Right lobe of liver (tissue), 6 donors: ENCODE data around the gene GSTA2. TPM values are rescaled to one million over a fixed set of nuclear protein-coding genes. Genes with fewer than 3 reads are reported as not detected.

Experiments used
- ATAC-seq, 4 donors: fragments of 200-7000 bp; cut with Tn5 transposase; one replicate each; pipeline ENCODE4 v1.9.1; 2020; ENCODE audit warnings: mild to moderate bottlenecking in 4 of 4, moderate library complexity in 4 of 4
- DNase-seq, 3 donors: peaks; one replicate each; pipeline ENCODE4 v3.0.0-alpha.2; 2020
- H3K27ac ChIP-seq, 3 donors: fragments of 200-600 bp; one replicate each; pipeline ENCODE4 v1.8.0; 2022
- H3K27me3 ChIP-seq, 2 donors: fragments of 200-600 bp; one replicate each; pipeline ENCODE4 v1.8.0; 2022
- H3K36me3 ChIP-seq, 4 donors: fragments of 200-600 bp; sonication (generic) in 1 of 4; one replicate each; pipeline versions ENCODE4 v1.5.1 to v1.8.0; 2017 to 2022; ENCODE audit warnings: control low read depth in 1 of 4
- H3K4me1 ChIP-seq, 4 donors: fragments of 200-600 bp; sonication (generic) in 1 of 4; one replicate each; pipeline versions ENCODE4 v1.5.1 to v1.8.0; 2017 to 2022; ENCODE audit warnings: control low read depth in 1 of 4
- H3K4me3 ChIP-seq, 3 donors: fragments of 200-600 bp; one replicate each; pipeline ENCODE4 v1.8.0; 2022
- H3K9me3 ChIP-seq, 4 donors: fragments of 200-600 bp; sonication (generic) in 1 of 4; one replicate each; pipeline versions ENCODE4 v1.5.1 to v1.8.0; 2017 to 2022; ENCODE audit warnings: control low read depth in 1 of 4
- POLR2A ChIP-seq: fragments of 450-650 bp; IDR thresholded peaks from one replicate; pipeline ENCODE4 v1.6.1; 2017; ENCODE audit warnings: antibody characterized with exemption, mild to moderate bottlenecking
- WGBS: methylation state at CpG from one replicate; pipeline ENCODE4 v1.1.6; 2018; ENCODE audit warnings: low coverage, low lambda C conversion rate; ENCODE audit not compliant: insufficient coverage; ENCODE audit errors: missing lambda C conversion rate; 5-methylcytosine and 5-hydroxymethylcytosine counted together
- intact Hi-C, 2 donors: fragments of 100-400 bp; cut with DNase I; formaldehyde crosslinking; loops; one replicate each; pipeline versions ENCODE4 v1.11.2 to v1.14.1; 2022
- total RNA-seq, 6 experiments: library from RNA; depleted of rRNA in 2 of 6; stranded (reverse); fragments of >200 nt in 2 of 6; fragmentation: NEBNext Ultra II Directional in 3 of 6; extraction: Animal tissue kit (Norgen Biotek cat#: 25700) in 3 of 6; gene quantifications; one replicate each; pipeline versions ENCODE4 v1.1.0 to v1.2.4, GENCODE V29; 2016 to 2023
- TF ChIP-seq, protein P1 (sequence below), 4 donors: fragments of 200-600 bp in 3 of 4; fragments of 450-650 bp in 1 of 4; IDR thresholded peaks; one replicate each; pipeline versions ENCODE4 v1.5.1 to v1.8.0; 2016 to 2022; ENCODE audit warnings: antibody characterized with exemption in 4 of 4, mild to moderate bottlenecking in 2 of 4
- donor health status: DM: no; HTN: yes; CAD: no.
- donor health status: DM: no; HTN: no; CAD: no.
- donor health status: DM: no; HTN: no; CAD: no.
- donor health status: DM: no; HTN: yes; CAD: no.
- donor health status: DM: no; HTN: yes; CAD: no.

GSTA2 gene
- total RNA-seq, 6 experiments from 2014 or later = 7.6 to 177 (median 54.4) TPM

DNA sequence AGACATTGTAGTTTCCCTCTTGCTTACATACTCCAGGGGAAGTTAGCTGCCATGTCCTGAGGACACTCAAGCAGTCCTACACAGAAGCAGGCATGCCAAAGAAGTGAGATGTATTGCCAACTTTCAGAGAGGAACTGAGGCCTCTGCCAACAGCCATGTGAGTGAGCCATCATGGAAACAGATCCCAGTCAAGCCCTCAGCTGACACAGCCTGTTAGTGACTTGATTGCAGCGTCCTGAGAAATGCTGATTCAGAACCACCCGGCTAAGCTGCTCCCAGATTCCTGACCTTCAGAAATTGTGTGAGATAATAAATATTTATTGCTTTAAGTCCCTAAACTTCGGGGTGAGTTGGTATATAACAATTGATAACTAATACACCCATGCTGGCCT, 38.1 kb downstream of the GSTA2 start:
- DNase-seq (peak in 1 of 3 donors; percentile 54), ATAC-seq (peak in 3 of 4 donors; percentile 13 to 19 (median 14))
- intact Hi-C loops = no loop called here
- H3K9me3 ChIP-seq = no peaks in the 10 kb centered on the region
- H3K4me1 ChIP-seq = peaks cover 0 to 66% (median 23%) of the 10 kb centered on the region in 4 donors
- WGBS = 19% methylated on average over 3 of the region's 3 CpGs
- H3K27me3 ChIP-seq = no peaks in the 10 kb centered on the region
- peak overlapping the region; percentile 18 to 89 (median 65) for H3K27ac ChIP-seq
- H3K36me3 ChIP-seq = no peaks in the 10 kb centered on the region
- H3K4me3 ChIP-seq = no peak overlapping the region
- no peak for TF ChIP-seq POLR2A
- TF ChIP-seq, protein P1, sequence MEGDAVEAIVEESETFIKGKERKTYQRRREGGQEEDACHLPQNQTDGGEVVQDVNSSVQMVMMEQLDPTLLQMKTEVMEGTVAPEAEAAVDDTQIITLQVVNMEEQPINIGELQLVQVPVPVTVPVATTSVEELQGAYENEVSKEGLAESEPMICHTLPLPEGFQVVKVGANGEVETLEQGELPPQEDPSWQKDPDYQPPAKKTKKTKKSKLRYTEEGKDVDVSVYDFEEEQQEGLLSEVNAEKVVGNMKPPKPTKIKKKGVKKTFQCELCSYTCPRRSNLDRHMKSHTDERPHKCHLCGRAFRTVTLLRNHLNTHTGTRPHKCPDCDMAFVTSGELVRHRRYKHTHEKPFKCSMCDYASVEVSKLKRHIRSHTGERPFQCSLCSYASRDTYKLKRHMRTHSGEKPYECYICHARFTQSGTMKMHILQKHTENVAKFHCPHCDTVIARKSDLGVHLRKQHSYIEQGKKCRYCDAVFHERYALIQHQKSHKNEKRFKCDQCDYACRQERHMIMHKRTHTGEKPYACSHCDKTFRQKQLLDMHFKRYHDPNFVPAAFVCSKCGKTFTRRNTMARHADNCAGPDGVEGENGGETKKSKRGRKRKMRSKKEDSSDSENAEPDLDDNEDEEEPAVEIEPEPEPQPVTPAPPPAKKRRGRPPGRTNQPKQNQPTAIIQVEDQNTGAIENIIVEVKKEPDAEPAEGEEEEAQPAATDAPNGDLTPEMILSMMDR (IDR thresholded peaks at IDR 0.05) = no peak

DNA sequence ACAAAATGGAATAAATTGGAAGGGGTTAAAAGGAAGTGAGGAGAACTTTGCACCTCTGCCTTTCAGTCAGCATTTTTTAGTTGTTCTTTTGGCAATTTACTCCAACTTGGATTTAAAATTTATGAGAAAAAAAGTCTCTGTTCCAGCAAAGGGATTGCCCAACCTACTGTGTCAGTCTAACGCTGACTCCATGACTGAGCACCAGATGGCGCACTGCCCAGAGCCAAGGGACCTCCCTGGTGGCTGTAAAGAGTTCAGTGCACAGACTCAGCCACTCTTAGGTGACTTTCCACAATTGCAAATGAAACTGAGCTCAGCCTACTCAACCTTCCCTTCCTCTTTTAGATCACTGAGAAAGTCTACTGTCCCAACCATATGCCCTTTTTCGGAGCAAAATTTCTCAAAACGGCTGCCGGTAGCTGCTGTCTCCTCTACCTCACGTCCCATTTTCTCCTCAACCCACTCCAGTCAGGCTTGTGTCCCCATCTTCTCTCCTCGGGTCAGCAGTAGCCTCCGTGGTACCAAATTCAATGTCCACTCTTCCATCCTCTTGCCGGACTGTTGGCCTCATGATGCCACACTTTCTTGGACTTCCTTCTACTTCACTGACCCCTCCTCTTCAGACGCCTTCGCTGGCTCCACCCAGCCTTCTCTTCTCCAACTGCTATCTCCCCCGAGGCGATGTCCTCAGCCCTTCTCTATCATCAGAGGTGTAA, 38.7 kb downstream of the GSTA2 start:
- intact Hi-C loops = no loop called here
- H3K9me3 ChIP-seq = no peaks in the 10 kb centered on the region
- DNase-seq (peak; percentile 91 to 96 (median 95)), ATAC-seq (peak; percentile 82 to 94 (median 88))
- peak overlapping the region in 1 of 3 donors; percentile 19 for H3K4me3 ChIP-seq
- H3K27ac ChIP-seq = peak overlapping the region; percentile 23 to 89 (median 65)
- no peaks in the 10 kb centered on the region for H3K27me3 ChIP-seq
- no peaks in the 10 kb centered on the region for H3K36me3 ChIP-seq
- WGBS = 25% methylated on average over 11 of the region's 13 CpGs
- peaks cover 0 to 60% (median 23%) of the 10 kb centered on the region in 4 donors for H3K4me1 ChIP-seq
- TF ChIP-seq, protein P1 (IDR thresholded peaks at IDR 0.05) = peak; percentile 60 to 69 (median 64)
- TF ChIP-seq POLR2A = no peak

- WGBS = 31% methylated on average over 2 of the region's 2 CpGs
- Histone ChIP-seq H3K4me3 (no peak overlapping the region), H3K27me3 (no peaks in the 10 kb centered on the region), H3K4me1 (peaks cover 0 to 55% (median 23%) of the 10 kb centered on the region in 4 donors), H3K36me3 (no peaks in the 10 kb centered on the region), H3K27ac (peak overlapping the region; percentile 23 to 89 (median 65)), H3K9me3 (no peaks in the 10 kb centered on the region)
- TF ChIP-seq POLR2A = no peak
- TF ChIP-seq, protein P1 (IDR thresholded peaks at IDR 0.05) = no peak
- ATAC-seq = peak; percentile 23 to 54 (median 50)
- intact Hi-C loops = no loop called here
- peak in 1 of 3 donors; percentile 63 for DNase-seq
Observed at GRCh38 chr6:52724042-52724405, 39.3 kb downstream of the GSTA2 start.

GRCh38 chr6:52720321-52720720, 43.0 kb downstream of the GSTA2 start:
- no peak overlapping the region for H3K27ac ChIP-seq
- WGBS = 94% methylated on average over 1 of the region's 2 CpGs

More at GRCh38 chr6:52720321-52720720, 43.0 kb downstream of the GSTA2 start:
- intact Hi-C loops = no loop called here
- Histone ChIP-seq H3K36me3 (no peaks in the 10 kb centered on the region), H3K4me3 (no peak overlapping the region), H3K27me3 (no peaks in the 10 kb centered on the region), H3K9me3 (no peaks in the 10 kb centered on the region), H3K4me1 (peaks cover 0 to 24% (median 11%) of the 10 kb centered on the region in 4 donors)
- DNase-seq (no peak), ATAC-seq (no peak)
- TF ChIP-seq, protein P1 (IDR thresholded peaks at IDR 0.05) = no peak
- TF ChIP-seq POLR2A = no peak
